ENCODE results near the gene MALSU1.
"Not testable (repeated sequence)": the region's sequence is repeated elsewhere in the genome, so short reads cannot be mapped to it uniquely, and the experiment has no call there.

Gene MALSU1

GRCh38 chr7:23285657-23286646 is 13.2 kb upstream of the MALSU1 start:
- DNase-seq (ENCODE audit: low read depth, low spot score) = no peak

- DNase-seq (ENCODE audit: low read depth, low spot score) = no peak
Measured at GRCh38 chr7:23287612-23288011, 11.5 kb upstream of the MALSU1 start.

- no peak for DNase-seq (ENCODE audit: low read depth, low spot score)
Measured at GRCh38 chr7:23290993-23291392, 8.1 kb upstream of the MALSU1 start.

- no peak for DNase-seq (ENCODE audit: low read depth, low spot score)
Measured at GRCh38 chr7:23291957-23292560, 7.1 kb upstream of the MALSU1 start.

- DNase-seq (ENCODE audit: low read depth, low spot score) = no peak
Measured at GRCh38 chr7:23292623-23293022, 6.5 kb upstream of the MALSU1 start.

- no peak for DNase-seq (ENCODE audit: low read depth, low spot score)
Measured at GRCh38 chr7:23293500-23294073, 5.6 kb upstream of the MALSU1 start.

- DNase-seq (ENCODE audit: low read depth, low spot score) = no peak
Measured at GRCh38 chr7:23294549-23295400, 4.4 kb upstream of the MALSU1 start.

- no peak for DNase-seq (ENCODE audit: low read depth, low spot score)
Measured at GRCh38 chr7:23295401-23295697, 3.8 kb upstream of the MALSU1 start.

- DNase-seq (ENCODE audit: low read depth, low spot score) = no peak
Measured at GRCh38 chr7:23298141-23298881, 828 bp upstream of the MALSU1 start.

GRCh38 chr7:23299770-23300300 is 696 bp downstream of the MALSU1 start:
- DNase-seq (ENCODE audit: low read depth, low spot score) = no peak

- DNase-seq (ENCODE audit: low read depth, low spot score) = no peak
Measured at GRCh38 chr7:23306936-23307521, 7.9 kb downstream of the MALSU1 start.

GRCh38 chr7:23308754-23309153 is 9.6 kb downstream of the MALSU1 start:
- no peak for DNase-seq (ENCODE audit: low read depth, low spot score)

GRCh38 chr7:23312141-23312540 is 13.0 kb downstream of the MALSU1 start:
- not testable (repeated sequence) for DNase-seq (ENCODE audit: low read depth, low spot score)

- no peak for DNase-seq (ENCODE audit: low read depth, low spot score)
Measured at GRCh38 chr7:23315366-23315765, 16.2 kb downstream of the MALSU1 start.

GRCh38 chr7:23331132-23331531 is 32.0 kb downstream of the MALSU1 start:
- no peak for DNase-seq (ENCODE audit: low read depth, low spot score)

- no peak for DNase-seq (ENCODE audit: low read depth, low spot score)
Measured at GRCh38 chr7:23332193-23332592, 33.1 kb downstream of the MALSU1 start.

- no peak for DNase-seq (ENCODE audit: low read depth, low spot score)
Measured at GRCh38 chr7:23332910-23333612, 33.9 kb downstream of the MALSU1 start.

GRCh38 chr7:23333671-23334246 is 34.6 kb downstream of the MALSU1 start:
- DNase-seq (ENCODE audit: low read depth, low spot score) = peak; percentile 71

GRCh38 chr7:23334482-23335056 is 35.4 kb downstream of the MALSU1 start:
- peak; percentile 91 for DNase-seq (ENCODE audit: low read depth, low spot score)

All from smooth muscle cell of the brain vasculature (primary cell).